ENCODE measurements around the gene RASSF10. TPM values are rescaled to one million over a fixed set of nuclear protein-coding genes. Genes with fewer than 3 reads are reported as not detected.

Gene RASSF10
- total RNA-seq, 1 experiment from 2014 or later, result 10.0 TPM

GRCh38 chr11:13029872-13030271 is 20.8 kb downstream of the RASSF10 start:
- Mint-ChIP-seq H3K4me3 (ENCODE audit: low read depth, unreplicated experiment) (no peak overlapping the region), H3K4me1 (ENCODE audit: low read depth, unreplicated experiment) (no peaks in the 10 kb centered on the region), H3K9me3 (ENCODE audit: low read depth, unreplicated experiment) (no peaks in the 10 kb centered on the region), H3K27me3 (ENCODE audit: unreplicated experiment) (peaks cover 5% of the 10 kb centered on the region), H3K27ac (ENCODE audit: unreplicated experiment) (no peak overlapping the region), H3K36me3 (ENCODE audit: insufficient read depth, unreplicated experiment) (no peaks in the 10 kb centered on the region)
- no TSS peak for BruUV-seq (replicated peaks)
- no peak for DNase-seq
- TF ChIP-seq CTCF (IDR thresholded peaks at IDR 0.05; ENCODE audit: unreplicated experiment), result no peak
- CTCF ChIA-PET, result interaction anchor here (1.1 kb wide), 1 partner anchor 22 kb away, joined by 3 read pairs; no protein-coding TSS in a partner anchor
- intact Hi-C loops (cut with micrococcal nuclease; ENCODE audit: unreplicated experiment), result no loop called here

- H3K27me3 Mint-ChIP-seq (ENCODE audit: unreplicated experiment), result peaks cover 15% of the 10 kb centered on the region
- intact Hi-C loops (cut with micrococcal nuclease; ENCODE audit: unreplicated experiment), result no loop called here
- DNase-seq, result peak; percentile 56
Observed at GRCh38 chr11:13030857-13031256, 21.7 kb downstream of the RASSF10 start.

GRCh38 chr11:13031349-13031748 is 22.2 kb downstream of the RASSF10 start:
- peaks cover 2% of the 10 kb centered on the region for H3K9me3 Mint-ChIP-seq (ENCODE audit: low read depth, unreplicated experiment)
- H3K4me3 Mint-ChIP-seq (ENCODE audit: low read depth, unreplicated experiment), result no peak overlapping the region
- H3K36me3 Mint-ChIP-seq (ENCODE audit: insufficient read depth, unreplicated experiment), result no peaks in the 10 kb centered on the region
- DNase-seq, result no peak
- no peak overlapping the region for H3K27ac Mint-ChIP-seq (ENCODE audit: unreplicated experiment)
- peaks cover 16% of the 10 kb centered on the region for H3K27me3 Mint-ChIP-seq (ENCODE audit: unreplicated experiment)
- BruUV-seq (replicated peaks), result no TSS peak
- TF ChIP-seq CTCF (IDR thresholded peaks at IDR 0.05; ENCODE audit: unreplicated experiment), result no peak
- CTCF ChIA-PET, result no interaction called here
- intact Hi-C loops (cut with micrococcal nuclease; ENCODE audit: unreplicated experiment), result no loop called here
- no peaks in the 10 kb centered on the region for H3K4me1 Mint-ChIP-seq (ENCODE audit: low read depth, unreplicated experiment)

More at GRCh38 chr11:13030857-13031256, 21.7 kb downstream of the RASSF10 start:
- H3K27ac Mint-ChIP-seq (ENCODE audit: unreplicated experiment), result no peak overlapping the region
- no peak for TF ChIP-seq CTCF (IDR thresholded peaks at IDR 0.05; ENCODE audit: unreplicated experiment)
- H3K36me3 Mint-ChIP-seq (ENCODE audit: insufficient read depth, unreplicated experiment), result no peaks in the 10 kb centered on the region
- H3K4me1 Mint-ChIP-seq (ENCODE audit: low read depth, unreplicated experiment), result no peaks in the 10 kb centered on the region
- no TSS peak for BruUV-seq (replicated peaks)
- H3K9me3 Mint-ChIP-seq (ENCODE audit: low read depth, unreplicated experiment), result peaks cover 2% of the 10 kb centered on the region
- H3K4me3 Mint-ChIP-seq (ENCODE audit: low read depth, unreplicated experiment), result no peak overlapping the region
- CTCF ChIA-PET, result no interaction called here

GRCh38 chr11:13033760-13034533 is 24.8 kb downstream of the RASSF10 start:
- BruUV-seq (replicated peaks), result no TSS peak
- H3K4me3 Mint-ChIP-seq (ENCODE audit: low read depth, unreplicated experiment), result no peak overlapping the region

More at GRCh38 chr11:13033760-13034533, 24.8 kb downstream of the RASSF10 start:
- H3K27ac Mint-ChIP-seq (ENCODE audit: unreplicated experiment), result no peak overlapping the region
- intact Hi-C loops (cut with micrococcal nuclease; ENCODE audit: unreplicated experiment), result no loop called here
- TF ChIP-seq CTCF (IDR thresholded peaks at IDR 0.05; ENCODE audit: unreplicated experiment), result no peak
- CTCF ChIA-PET, result interaction anchor here (1.4 kb wide), 1 partner anchor 11 kb away, joined by 3 read pairs; no protein-coding TSS in a partner anchor
- peaks cover 2% of the 10 kb centered on the region for H3K9me3 Mint-ChIP-seq (ENCODE audit: low read depth, unreplicated experiment)
- peaks cover 12% of the 10 kb centered on the region for H3K4me1 Mint-ChIP-seq (ENCODE audit: low read depth, unreplicated experiment)
- DNase-seq, result no peak
- H3K36me3 Mint-ChIP-seq (ENCODE audit: insufficient read depth, unreplicated experiment), result no peaks in the 10 kb centered on the region
- H3K27me3 Mint-ChIP-seq (ENCODE audit: unreplicated experiment), result peaks cover 16% of the 10 kb centered on the region
